Measurements from ENCODE around the gene ANKRD53.

Gene ANKRD53

DNA sequence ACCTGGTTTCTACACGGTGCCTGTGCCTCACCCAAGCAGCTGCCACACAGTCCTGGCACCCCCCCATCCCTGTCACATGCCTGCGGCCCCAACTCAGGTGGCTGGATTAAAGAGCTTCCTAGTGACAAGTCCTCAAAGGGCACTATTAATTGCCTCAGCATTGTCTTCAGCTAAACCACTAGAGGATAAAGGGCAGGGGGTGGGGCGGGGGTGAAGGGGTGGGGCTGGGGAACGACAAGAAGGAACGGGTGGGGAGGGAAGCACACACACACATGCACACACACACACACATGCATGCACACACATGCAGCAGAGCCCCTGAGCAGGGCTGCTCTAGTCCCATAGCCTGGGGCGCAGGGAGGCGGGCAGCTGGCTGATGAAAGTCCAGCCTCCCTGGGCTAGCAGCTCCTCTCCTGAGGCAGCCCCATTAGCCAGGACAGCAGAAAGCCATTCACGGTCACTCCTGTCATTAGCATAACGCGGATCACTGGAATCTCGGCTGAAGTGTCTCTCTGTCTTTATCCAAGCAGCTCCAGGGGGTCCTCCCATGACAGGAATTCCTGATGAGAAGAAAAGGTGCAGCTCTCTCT lies 23.6 kb downstream of the ANKRD53 start:
- H3K27ac ChIP-seq: no peak overlapping the region
- no peak for TF ChIP-seq ZFX (IDR thresholded peaks at IDR 0.05; ENCODE audit: borderline replicate concordance)
- TF ChIP-seq, protein P1, sequence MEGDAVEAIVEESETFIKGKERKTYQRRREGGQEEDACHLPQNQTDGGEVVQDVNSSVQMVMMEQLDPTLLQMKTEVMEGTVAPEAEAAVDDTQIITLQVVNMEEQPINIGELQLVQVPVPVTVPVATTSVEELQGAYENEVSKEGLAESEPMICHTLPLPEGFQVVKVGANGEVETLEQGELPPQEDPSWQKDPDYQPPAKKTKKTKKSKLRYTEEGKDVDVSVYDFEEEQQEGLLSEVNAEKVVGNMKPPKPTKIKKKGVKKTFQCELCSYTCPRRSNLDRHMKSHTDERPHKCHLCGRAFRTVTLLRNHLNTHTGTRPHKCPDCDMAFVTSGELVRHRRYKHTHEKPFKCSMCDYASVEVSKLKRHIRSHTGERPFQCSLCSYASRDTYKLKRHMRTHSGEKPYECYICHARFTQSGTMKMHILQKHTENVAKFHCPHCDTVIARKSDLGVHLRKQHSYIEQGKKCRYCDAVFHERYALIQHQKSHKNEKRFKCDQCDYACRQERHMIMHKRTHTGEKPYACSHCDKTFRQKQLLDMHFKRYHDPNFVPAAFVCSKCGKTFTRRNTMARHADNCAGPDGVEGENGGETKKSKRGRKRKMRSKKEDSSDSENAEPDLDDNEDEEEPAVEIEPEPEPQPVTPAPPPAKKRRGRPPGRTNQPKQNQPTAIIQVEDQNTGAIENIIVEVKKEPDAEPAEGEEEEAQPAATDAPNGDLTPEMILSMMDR (IDR thresholded peaks at IDR 0.05): no peak

- no peak overlapping the region for H3K27ac ChIP-seq
- TF ChIP-seq, protein P1 (IDR thresholded peaks at IDR 0.05): no peak
- no peak for TF ChIP-seq ZFX (IDR thresholded peaks at IDR 0.05; ENCODE audit: borderline replicate concordance)
These were observed 25.0 kb downstream of the ANKRD53 start for GRCh38 chr2:71003396-71003795.

DNA sequence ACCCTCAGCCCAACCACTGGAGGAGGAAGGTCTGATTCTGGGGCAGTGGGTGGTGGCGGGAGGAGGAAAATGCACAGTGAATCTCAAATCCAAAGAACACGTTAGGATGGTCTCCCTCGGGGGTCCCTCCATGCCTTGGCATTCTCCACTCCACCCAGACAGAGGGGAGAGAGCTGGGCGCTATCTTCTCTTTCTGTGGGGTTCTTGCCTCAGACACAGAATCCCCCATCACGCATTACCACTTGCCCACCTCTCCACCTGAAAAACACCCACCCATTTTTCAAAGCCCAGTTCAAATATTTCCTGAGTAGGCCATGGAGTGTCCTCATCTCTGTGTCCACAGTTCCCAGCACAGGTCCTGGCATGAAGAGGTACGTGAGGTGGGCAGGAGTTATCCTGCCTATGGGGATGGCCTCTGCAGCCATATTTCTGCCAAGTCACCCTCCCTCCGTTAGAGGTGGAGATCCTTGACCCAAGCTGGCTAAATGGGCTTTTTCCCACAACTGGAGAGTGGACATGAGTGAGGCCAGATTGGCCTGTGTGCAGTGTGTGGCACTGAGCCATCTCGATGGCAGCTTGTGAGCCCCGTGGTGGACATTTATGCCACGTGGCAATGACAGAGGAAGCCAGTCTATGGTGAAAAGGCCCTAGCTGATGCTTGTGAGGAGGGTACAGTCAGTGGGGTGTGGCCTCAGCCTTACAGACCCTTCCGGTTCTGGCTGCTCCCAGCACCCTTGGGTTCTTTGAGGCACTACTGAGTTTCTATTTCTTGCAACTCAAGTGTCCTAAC lies 25.7 kb downstream of the ANKRD53 start:
- no peak overlapping the region for H3K27ac ChIP-seq
- TF ChIP-seq ZFX (IDR thresholded peaks at IDR 0.05; ENCODE audit: borderline replicate concordance): no peak
- TF ChIP-seq, protein P1 (IDR thresholded peaks at IDR 0.05): no peak

- no peak for TF ChIP-seq ZFX (IDR thresholded peaks at IDR 0.05; ENCODE audit: borderline replicate concordance)
- TF ChIP-seq, protein P1 (IDR thresholded peaks at IDR 0.05): no peak
- H3K27ac ChIP-seq: no peak overlapping the region
These were observed 26.4 kb downstream of the ANKRD53 start for GRCh38 chr2:71004857-71005256.

- H3K27ac ChIP-seq: no peak overlapping the region
- TF ChIP-seq ZFX (IDR thresholded peaks at IDR 0.05; ENCODE audit: borderline replicate concordance): no peak
- TF ChIP-seq, protein P1 (IDR thresholded peaks at IDR 0.05): no peak
These were observed 27.1 kb downstream of the ANKRD53 start for GRCh38 chr2:71005271-71006202.

DNA sequence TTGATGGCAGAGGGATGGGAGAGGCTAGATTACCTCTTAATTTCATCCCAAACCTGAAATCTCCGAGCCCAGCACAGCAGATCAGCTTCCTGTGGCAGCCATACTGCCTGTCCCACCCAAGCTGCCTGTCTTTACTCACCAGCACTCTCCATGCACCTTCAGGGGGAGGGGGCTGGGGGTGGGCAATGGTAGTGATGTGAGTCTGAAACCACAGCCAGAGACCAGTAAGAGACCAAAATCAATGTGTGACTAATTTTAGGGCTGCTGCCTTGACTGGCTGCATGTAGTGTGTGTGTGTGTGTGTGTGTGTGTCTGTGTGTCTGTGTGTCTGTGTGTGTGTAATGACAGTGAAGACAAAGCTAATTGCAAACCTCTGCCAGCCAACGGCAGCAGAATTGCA lies 27.9 kb downstream of the ANKRD53 start:
- TF ChIP-seq, protein P1 (IDR thresholded peaks at IDR 0.05): no peak
- no peak for TF ChIP-seq ZFX (IDR thresholded peaks at IDR 0.05; ENCODE audit: borderline replicate concordance)
- no peak overlapping the region for H3K27ac ChIP-seq
